Measurements from ENCODE around the gene PIP4K2C.

DNA sequence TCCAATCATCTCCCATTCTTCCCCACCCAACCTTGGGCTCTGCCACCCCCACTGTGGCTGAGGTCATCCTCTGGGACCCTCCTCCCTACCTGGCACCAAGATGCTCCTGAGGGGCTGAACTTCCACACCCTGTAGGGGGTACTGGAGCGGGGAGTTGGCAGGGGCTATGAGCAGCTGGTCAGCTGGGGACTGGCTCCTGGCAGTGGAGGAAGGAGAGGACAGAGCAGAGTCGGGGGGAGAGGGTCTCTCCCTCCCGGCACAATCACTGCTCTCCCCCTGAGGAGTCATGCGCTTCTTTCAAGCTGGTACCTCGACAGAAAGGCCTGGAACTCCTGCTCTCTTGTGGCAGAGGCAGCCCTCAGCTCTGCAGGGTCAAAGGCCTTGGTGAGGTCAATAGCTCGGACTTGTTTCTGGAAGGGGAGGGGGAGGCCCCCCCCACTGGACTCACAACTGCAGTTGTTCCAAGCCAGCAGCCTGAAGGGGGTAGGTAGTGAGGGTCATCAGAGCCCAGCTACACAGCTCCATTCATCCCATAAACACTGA, 40.0 kb downstream of the PIP4K2C start:
- TF ChIP-seq EZH2phosphoT487 (IDR thresholded peaks at IDR 0.05; ENCODE audit: borderline replicate concordance, low read length) (no peak), EZH2 (IDR thresholded peaks at IDR 0.05; ENCODE audit: low read length, unreplicated experiment) (no peak)
- TF ChIP-seq, protein P1, sequence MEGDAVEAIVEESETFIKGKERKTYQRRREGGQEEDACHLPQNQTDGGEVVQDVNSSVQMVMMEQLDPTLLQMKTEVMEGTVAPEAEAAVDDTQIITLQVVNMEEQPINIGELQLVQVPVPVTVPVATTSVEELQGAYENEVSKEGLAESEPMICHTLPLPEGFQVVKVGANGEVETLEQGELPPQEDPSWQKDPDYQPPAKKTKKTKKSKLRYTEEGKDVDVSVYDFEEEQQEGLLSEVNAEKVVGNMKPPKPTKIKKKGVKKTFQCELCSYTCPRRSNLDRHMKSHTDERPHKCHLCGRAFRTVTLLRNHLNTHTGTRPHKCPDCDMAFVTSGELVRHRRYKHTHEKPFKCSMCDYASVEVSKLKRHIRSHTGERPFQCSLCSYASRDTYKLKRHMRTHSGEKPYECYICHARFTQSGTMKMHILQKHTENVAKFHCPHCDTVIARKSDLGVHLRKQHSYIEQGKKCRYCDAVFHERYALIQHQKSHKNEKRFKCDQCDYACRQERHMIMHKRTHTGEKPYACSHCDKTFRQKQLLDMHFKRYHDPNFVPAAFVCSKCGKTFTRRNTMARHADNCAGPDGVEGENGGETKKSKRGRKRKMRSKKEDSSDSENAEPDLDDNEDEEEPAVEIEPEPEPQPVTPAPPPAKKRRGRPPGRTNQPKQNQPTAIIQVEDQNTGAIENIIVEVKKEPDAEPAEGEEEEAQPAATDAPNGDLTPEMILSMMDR (conservative IDR thresholded peaks at IDR 0.05; ENCODE audit: low read depth, low read length): no peak

Data from PC-3 (cell line).